Osteoblast (primary cell): Measurements from ENCODE around the gene DCHS1. TPM values are rescaled to one million over a fixed set of nuclear protein-coding genes. Genes with fewer than 3 reads are reported as not detected.

Experiments used
- DNase-seq: peaks from one replicate; pipeline ENCODE4 v3.0.0; 2011; ENCODE audit warnings: low spot score, mixed read lengths; ENCODE audit not compliant: insufficient read length; ENCODE audit errors: missing footprints
- H2AFZ ChIP-seq: 2 replicates; pipeline ENCODE4 v1.6.0; 2011; ENCODE audit warnings: mild to moderate bottlenecking, low read length
- H3K27ac ChIP-seq: 2 replicates; pipeline ENCODE4 v1.5.1; 2011; ENCODE audit warnings: mild to moderate bottlenecking, low read depth, low read length, moderate library complexity
- H3K27me3 ChIP-seq: 2 replicates; pipeline ENCODE4 v1.6.0; 2012; ENCODE audit warnings: mild to moderate bottlenecking, control low read depth, inconsistent platforms, low read length, moderate library complexity; ENCODE audit not compliant: insufficient read depth
- H3K36me3 ChIP-seq: 2 replicates; pipeline ENCODE4 v1.5.1; 2011; ENCODE audit warnings: mild to moderate bottlenecking, low read length, control low read depth, moderate library complexity; ENCODE audit not compliant: insufficient read depth
- H3K4me1 ChIP-seq: 2 replicates; pipeline ENCODE4 v1.5.1; 2011; ENCODE audit warnings: mild to moderate bottlenecking, low read length, control low read depth, moderate library complexity; ENCODE audit not compliant: insufficient read depth
- H3K4me2 ChIP-seq: 2 replicates; pipeline ENCODE4 v1.6.0; 2011; ENCODE audit warnings: mild to moderate bottlenecking, low read length; ENCODE audit not compliant: insufficient read depth
- H3K4me3 ChIP-seq: fragments of 200-600 bp; sonication (generic); 3 replicates; pipeline ENCODE4 v1.5.1; 2012; ENCODE audit warnings: mild to moderate bottlenecking, low read length, inconsistent platforms; ENCODE audit not compliant: insufficient read depth
- H3K79me2 ChIP-seq: 2 replicates; pipeline ENCODE4 v1.6.0; 2012; ENCODE audit warnings: mild to moderate bottlenecking, low read length, control low read depth, inconsistent platforms; ENCODE audit not compliant: insufficient read depth
- H3K9me3 ChIP-seq: 2 replicates; pipeline ENCODE4 v1.5.1; 2011; ENCODE audit warnings: low read depth, low read length, control low read depth
- H4K20me1 ChIP-seq: 2 replicates; pipeline ENCODE4 v1.6.0; 2012; ENCODE audit warnings: mild to moderate bottlenecking, low read length, control low read depth; ENCODE audit not compliant: insufficient read depth
- total RNA-seq: library from RNA; depleted of rRNA; stranded (reverse); fragments of >200 nt; gene quantifications from 2 replicates; pipeline ENCODE4 v1.2.3, GENCODE V29; 2012
- TF ChIP-seq, protein P1 (sequence below): IDR thresholded peaks from 2 replicates; pipeline ENCODE4 v1.5.1; 2011; ENCODE audit warnings: mild to moderate bottlenecking, low read depth, low read length, moderate library complexity; ENCODE audit errors: extremely low read depth

DCHS1 gene
- total RNA-seq, 1 donor, result 1.1 TPM

DNA sequence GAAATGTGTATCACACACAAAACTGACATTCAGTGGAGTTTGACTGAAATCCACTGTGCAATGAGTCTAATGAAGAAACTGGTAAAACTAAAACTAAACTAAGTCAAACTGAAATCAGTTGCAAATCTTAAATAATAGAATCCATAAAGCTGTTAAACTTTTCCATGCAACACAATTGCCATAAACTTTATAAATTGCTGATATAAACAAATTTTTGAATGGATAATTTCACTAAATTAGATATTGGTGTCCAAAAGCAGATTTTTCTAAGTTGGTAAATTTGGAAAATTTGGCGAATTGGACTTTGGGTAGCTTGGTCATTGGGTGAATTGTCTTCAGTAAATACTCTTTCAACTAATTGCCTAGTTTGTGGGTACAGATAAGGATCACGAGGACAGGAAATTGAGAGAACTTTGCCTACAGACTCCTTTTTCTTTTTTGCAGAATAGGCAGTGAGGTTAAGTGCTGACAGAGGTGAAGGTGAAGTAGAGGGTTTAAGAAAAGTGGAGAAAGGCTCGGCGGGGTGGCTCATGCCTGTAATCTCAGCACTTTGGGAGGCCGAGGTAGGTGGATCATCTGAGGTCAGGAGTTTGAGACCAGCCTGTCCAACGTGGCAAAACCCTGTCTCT is 14.7 kb upstream of the DCHS1 start:
- H4K20me1 ChIP-seq, result no peaks in the 10 kb centered on the region
- H3K27me3 ChIP-seq, result no peaks in the 10 kb centered on the region
- no peak for DNase-seq
- no peaks in the 10 kb centered on the region for H3K36me3 ChIP-seq
- TF ChIP-seq, protein P1, sequence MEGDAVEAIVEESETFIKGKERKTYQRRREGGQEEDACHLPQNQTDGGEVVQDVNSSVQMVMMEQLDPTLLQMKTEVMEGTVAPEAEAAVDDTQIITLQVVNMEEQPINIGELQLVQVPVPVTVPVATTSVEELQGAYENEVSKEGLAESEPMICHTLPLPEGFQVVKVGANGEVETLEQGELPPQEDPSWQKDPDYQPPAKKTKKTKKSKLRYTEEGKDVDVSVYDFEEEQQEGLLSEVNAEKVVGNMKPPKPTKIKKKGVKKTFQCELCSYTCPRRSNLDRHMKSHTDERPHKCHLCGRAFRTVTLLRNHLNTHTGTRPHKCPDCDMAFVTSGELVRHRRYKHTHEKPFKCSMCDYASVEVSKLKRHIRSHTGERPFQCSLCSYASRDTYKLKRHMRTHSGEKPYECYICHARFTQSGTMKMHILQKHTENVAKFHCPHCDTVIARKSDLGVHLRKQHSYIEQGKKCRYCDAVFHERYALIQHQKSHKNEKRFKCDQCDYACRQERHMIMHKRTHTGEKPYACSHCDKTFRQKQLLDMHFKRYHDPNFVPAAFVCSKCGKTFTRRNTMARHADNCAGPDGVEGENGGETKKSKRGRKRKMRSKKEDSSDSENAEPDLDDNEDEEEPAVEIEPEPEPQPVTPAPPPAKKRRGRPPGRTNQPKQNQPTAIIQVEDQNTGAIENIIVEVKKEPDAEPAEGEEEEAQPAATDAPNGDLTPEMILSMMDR, result no peak
- H3K4me1 ChIP-seq, result no peaks in the 10 kb centered on the region
- H3K79me2 ChIP-seq, result no peaks in the 10 kb centered on the region
- H3K27ac ChIP-seq, result no peak overlapping the region
- H3K9me3 ChIP-seq, result no peaks in the 10 kb centered on the region
- H2AFZ ChIP-seq, result no peak overlapping the region
- no peak overlapping the region for H3K4me3 ChIP-seq
- H3K4me2 ChIP-seq, result no peak overlapping the region

DNA sequence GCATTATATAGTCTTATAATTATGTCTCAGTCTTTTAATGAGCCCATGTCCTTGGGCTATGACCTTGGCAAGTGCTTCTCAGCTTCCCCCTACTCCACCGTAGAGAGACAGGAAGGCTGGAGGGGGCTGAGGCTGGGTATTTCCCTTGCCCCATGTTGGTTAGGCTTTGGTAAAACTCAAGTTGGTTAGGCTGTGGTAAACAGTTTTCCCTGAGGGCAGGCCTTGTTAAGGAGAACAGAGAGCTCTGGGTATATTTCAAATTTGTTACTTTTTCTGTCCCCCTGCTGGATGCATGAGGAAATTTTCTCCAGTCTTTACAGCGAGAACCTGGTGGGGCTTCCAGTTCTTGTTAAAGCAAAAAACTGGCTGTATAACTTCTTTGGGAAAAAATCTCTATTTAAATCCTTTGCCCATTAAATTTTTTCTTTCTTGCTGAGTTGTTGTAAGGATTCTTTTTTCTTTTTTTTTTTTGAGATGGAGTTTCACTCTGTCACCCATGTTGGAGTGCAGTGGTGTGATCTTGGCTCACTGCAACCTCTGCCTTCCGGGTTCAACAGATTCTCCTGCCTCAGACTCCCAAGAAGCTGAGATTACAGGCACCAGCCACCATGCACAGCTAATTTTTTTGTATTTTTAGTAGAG is 12.2 kb upstream of the DCHS1 start:
- Histone ChIP-seq H3K27ac (no peak overlapping the region), H2AFZ (no peak overlapping the region), H3K36me3 (no peaks in the 10 kb centered on the region), H3K79me2 (no peaks in the 10 kb centered on the region), H3K4me2 (no peak overlapping the region), H4K20me1 (no peaks in the 10 kb centered on the region), H3K4me3 (no peak overlapping the region), H3K27me3 (no peaks in the 10 kb centered on the region), H3K9me3 (no peaks in the 10 kb centered on the region), H3K4me1 (no peaks in the 10 kb centered on the region)
- TF ChIP-seq, protein P1, result peak; percentile 62
- DNase-seq, result no peak

DNA sequence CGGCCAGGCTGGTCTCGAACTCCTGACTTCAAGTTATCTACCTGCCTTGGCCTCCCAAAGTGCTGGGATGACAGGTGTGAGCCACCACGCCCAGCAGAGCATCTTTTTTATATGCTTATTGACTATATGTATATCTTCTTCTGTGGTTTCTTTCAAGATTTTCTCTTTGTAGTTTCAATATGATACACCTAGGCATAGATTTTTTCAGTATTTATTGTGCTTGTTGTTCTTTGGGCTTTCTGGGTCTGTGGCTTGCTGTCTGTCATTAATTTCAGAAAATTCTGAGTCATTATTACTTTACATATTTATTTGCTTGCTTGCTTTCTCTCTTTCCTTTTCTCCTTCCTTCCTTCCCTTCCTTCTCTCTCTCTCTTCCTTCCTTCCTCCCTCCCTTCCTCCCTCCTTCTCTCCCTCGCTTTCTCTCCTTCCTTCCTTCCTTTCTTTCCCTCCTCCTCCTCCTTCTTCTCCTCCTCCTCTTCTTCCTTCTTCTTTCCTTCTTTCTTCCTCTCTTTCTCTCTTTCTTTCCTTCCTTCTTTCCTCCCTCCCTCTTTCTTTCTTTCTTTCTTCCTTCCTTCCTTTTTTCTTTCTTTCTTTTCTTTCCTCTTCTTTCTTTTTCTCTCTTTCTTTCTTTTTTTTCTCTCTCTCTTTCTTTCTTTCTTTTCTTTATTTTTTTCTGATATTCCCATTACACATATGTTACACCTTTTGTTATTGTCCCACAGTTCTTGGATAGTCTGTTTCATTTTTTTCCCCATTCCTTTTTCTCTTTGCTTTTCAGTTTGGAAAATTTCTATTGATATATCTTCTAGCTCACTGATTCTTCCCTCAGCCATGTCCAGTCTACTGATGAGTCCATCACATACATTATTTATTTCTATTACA is 10.9 kb upstream of the DCHS1 start:
- Histone ChIP-seq H3K36me3 (no peaks in the 10 kb centered on the region), H3K4me1 (no peaks in the 10 kb centered on the region), H2AFZ (no peak overlapping the region), H3K27ac (no peak overlapping the region), H3K4me3 (no peak overlapping the region), H3K79me2 (no peaks in the 10 kb centered on the region), H3K4me2 (no peak overlapping the region), H3K9me3 (no peaks in the 10 kb centered on the region), H4K20me1 (no peaks in the 10 kb centered on the region), H3K27me3 (no peaks in the 10 kb centered on the region)
- TF ChIP-seq, protein P1, result no peak
- no peak for DNase-seq

DNA sequence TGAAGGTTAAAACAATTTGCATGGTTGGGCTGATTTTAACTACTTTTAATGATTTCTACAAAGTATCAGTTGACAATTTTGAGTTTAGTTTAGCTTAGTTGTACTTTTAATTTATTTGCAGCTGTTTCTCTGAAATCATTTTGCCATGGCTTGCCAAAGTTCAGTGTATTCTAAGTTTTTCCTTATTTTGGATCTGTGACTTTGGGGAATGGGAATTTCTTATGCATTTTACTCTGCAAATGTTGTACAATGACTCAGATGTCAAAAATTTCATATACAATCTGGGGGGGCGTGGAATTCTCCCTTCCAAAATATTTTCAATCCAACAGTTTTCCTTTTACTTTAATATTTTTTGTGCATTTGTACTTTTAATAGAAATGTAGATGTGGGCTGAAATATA is 8.9 kb upstream of the DCHS1 start:
- H3K27ac ChIP-seq, result no peak overlapping the region
- H3K4me2 ChIP-seq, result no peak overlapping the region
- H3K4me3 ChIP-seq, result no peak overlapping the region
- no peaks in the 10 kb centered on the region for H4K20me1 ChIP-seq
- H3K79me2 ChIP-seq, result no peaks in the 10 kb centered on the region
- peaks cover 5% of the 10 kb centered on the region for H3K27me3 ChIP-seq
- TF ChIP-seq, protein P1, result no peak
- no peaks in the 10 kb centered on the region for H3K9me3 ChIP-seq
- DNase-seq, result no peak
- no peaks in the 10 kb centered on the region for H3K36me3 ChIP-seq
- H3K4me1 ChIP-seq, result no peaks in the 10 kb centered on the region
- H2AFZ ChIP-seq, result no peak overlapping the region
